MM.1S (cell line): ENCODE data around the gene EEF1E1.

Experiments used
- DNase-seq: peaks from one replicate; pipeline ENCODE4 v3.0.0-alpha.2; 2015
- H2AFZ ChIP-seq: fragments of 300-600 bp; sonication (generic); 2 replicates; pipeline ENCODE4 v1.6.0; 2016; ENCODE audit warnings: antibody characterized with exemption, low read length
- H3F3A ChIP-seq: fragments of 300-600 bp; sonication (generic); 2 replicates; pipeline ENCODE4 v1.6.1; 2016; ENCODE audit warnings: mild to moderate bottlenecking, antibody characterized with exemption, low read length, moderate library complexity, mixed read lengths; ENCODE audit not compliant: insufficient read depth
- H3K27ac ChIP-seq: fragments of 300-600 bp; sonication (generic); 2 replicates; pipeline ENCODE4 v1.5.1; 2016; ENCODE audit warnings: mild to moderate bottlenecking, low read length
- H3K27me3 ChIP-seq: fragments of 300-600 bp; sonication (generic); replicated peaks from 2 replicates; pipeline ENCODE4 v1.6.0; 2016; ENCODE audit warnings: low read length; ENCODE audit not compliant: insufficient read depth
- H3K36me3 ChIP-seq: fragments of 300-600 bp; sonication (generic); replicated peaks from 2 replicates; pipeline ENCODE4 v1.6.1; 2016; ENCODE audit warnings: mild to moderate bottlenecking, low read length, mixed read lengths; ENCODE audit not compliant: insufficient read depth
- H3K4me1 ChIP-seq: fragments of 300-600 bp; sonication (generic); 2 replicates; pipeline ENCODE4 v1.6.1; 2016; ENCODE audit warnings: low read length, mixed read lengths
- H3K4me2 ChIP-seq: fragments of 300-600 bp; sonication (generic); 2 replicates; pipeline ENCODE4 v1.6.0; 2016; ENCODE audit warnings: low read depth, low read length
- H3K4me3 ChIP-seq: fragments of 300-600 bp; sonication (generic); 2 replicates; pipeline ENCODE4 v1.5.1; 2016; ENCODE audit warnings: low read length, mixed read lengths
- H3K79me2 ChIP-seq: fragments of 300-600 bp; sonication (generic); 2 replicates; pipeline ENCODE4 v1.6.1; 2016; ENCODE audit warnings: mixed run types, low read length, mixed read lengths
- H3K9ac ChIP-seq: fragments of 300-600 bp; sonication (generic); 2 replicates; pipeline ENCODE4 v1.6.1; 2016; ENCODE audit warnings: low read length, mixed read lengths
- H3K9me2 ChIP-seq: fragments of 300-600 bp; sonication (generic); replicated peaks from 2 replicates; pipeline ENCODE4 v1.6.1; 2016; ENCODE audit warnings: mild to moderate bottlenecking, low read length, mixed read lengths; ENCODE audit not compliant: insufficient read depth
- H3K9me3 ChIP-seq: fragments of 300-600 bp; sonication (generic); replicated peaks from 2 replicates; pipeline ENCODE4 v1.6.1; 2016; ENCODE audit warnings: mild to moderate bottlenecking, low read length, mixed read lengths; ENCODE audit not compliant: insufficient read depth
- H4K20me1 ChIP-seq: fragments of 300-600 bp; sonication (generic); 2 replicates; pipeline ENCODE4 v1.6.1; 2016; ENCODE audit warnings: mild to moderate bottlenecking, low read length, moderate library complexity, mixed read lengths; ENCODE audit not compliant: insufficient read depth
- CTCF ChIP-seq: fragments of 300-600 bp; sonication (generic); IDR thresholded peaks from 2 replicates; pipeline ENCODE4 v1.5.1; 2016; ENCODE audit warnings: antibody characterized with exemption, low read length, mixed read lengths
- EZH2 ChIP-seq: fragments of 300-600 bp; sonication (generic); optimal IDR thresholded peaks from 2 replicates; pipeline ENCODE3; 2017; ENCODE audit warnings: low read depth, mild to moderate bottlenecking, antibody characterized with exemption, low read length, mixed read lengths
- EZH2phosphoT487 ChIP-seq: fragments of 300-600 bp; sonication (generic); IDR thresholded peaks from 2 replicates; pipeline ENCODE4 v1.6.1; 2018; ENCODE audit warnings: antibody characterized with exemption, low read length

Gene EEF1E1

DNA sequence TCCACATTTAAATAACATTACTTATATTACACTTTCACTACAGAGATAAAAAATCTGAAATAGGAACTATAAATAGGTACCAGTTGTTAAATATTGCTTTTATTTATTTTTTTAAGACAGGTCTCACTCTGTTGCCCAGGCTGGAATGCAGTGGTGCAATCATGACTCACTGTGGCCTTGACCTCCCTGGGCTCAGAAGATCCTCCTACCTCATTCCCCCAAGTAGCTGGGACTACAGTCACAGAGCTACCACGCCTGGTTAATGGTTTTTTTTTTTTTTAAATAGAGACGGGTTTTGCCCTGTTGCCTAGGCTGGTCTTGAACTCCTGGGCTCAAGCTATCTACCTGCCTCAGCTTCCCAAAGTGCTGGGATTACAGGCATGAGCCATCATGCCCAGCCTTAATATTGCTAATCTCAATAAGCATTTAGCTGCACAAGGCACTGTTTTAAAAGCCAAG is 17.3 kb downstream of the EEF1E1 start:
- H3K27ac ChIP-seq: no peak overlapping the region
- H3K4me1 ChIP-seq: no peaks in the 10 kb centered on the region
- H3F3A ChIP-seq: no peaks in the 10 kb centered on the region
- H3K9me3 ChIP-seq: no peaks in the 10 kb centered on the region
- no peaks in the 10 kb centered on the region for H3K27me3 ChIP-seq
- peaks cover 4% of the 10 kb centered on the region; the same call in 1 of the 2 replicates for H3K36me3 ChIP-seq
- H3K9me2 ChIP-seq: no peaks in the 10 kb centered on the region
- no peak overlapping the region for H3K4me2 ChIP-seq
- no peak overlapping the region for H3K4me3 ChIP-seq
- peaks cover 22% of the 10 kb centered on the region for H3K79me2 ChIP-seq
- H2AFZ ChIP-seq: no peak overlapping the region
- H4K20me1 ChIP-seq: no peaks in the 10 kb centered on the region
- DNase-seq: no peak
- no peak overlapping the region for H3K9ac ChIP-seq
- no peak for TF ChIP-seq EZH2

GRCh38 chr6:8084586-8084985 is 17.8 kb downstream of the EEF1E1 start:
- TF ChIP-seq EZH2phosphoT487: no peak
- H3F3A ChIP-seq: no peaks in the 10 kb centered on the region

DNA sequence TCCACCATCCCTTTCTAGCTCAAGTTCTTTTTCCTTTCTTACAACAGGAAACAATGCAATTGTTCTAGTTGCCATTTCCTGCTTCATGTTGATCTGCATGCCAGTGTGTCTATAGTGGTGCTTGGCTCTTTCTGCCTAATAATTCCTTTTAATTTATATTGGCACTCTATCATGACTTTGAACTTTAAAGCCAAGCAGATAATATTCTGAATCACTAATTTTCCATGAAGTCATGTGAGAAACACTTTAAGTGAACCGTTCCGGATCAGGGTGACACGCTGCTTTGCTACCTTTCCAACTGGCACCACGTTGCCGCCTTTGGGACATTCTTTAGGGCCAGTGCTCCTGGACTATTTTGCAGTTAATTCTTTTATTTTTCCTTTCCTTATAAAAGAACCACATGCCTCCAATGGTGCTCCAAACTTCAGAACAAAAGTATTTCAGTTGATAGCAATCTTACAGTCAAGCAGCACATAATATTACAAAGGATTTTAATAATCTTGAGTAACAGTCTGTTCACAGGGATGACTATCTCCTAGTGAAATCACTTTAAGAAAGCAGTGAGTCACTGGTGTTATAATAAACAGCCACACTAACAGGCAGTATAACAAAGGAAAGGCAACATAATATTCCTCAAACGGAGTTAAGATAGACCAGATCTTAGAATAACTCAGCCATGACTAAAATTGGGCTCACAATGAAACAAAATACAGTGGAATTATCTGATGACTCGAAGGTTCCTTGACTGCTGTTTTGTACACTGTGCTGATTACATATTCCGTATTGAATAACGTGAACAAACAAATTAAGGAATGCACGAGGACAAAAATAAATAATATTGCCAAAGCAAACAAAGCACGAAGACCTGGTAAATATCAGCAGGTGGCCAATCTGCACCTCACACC is 19.1 kb downstream of the EEF1E1 start:
- H3K4me2 ChIP-seq: no peak overlapping the region
- H3K27ac ChIP-seq: no peak overlapping the region
- no peaks in the 10 kb centered on the region for H3K9me2 ChIP-seq
- no peaks in the 10 kb centered on the region for H3F3A ChIP-seq
- TF ChIP-seq EZH2 (no peak), EZH2phosphoT487 (no peak), CTCF (no peak)
- peaks cover 22% of the 10 kb centered on the region for H3K79me2 ChIP-seq
- no peaks in the 10 kb centered on the region for H3K9me3 ChIP-seq
- H2AFZ ChIP-seq: no peak overlapping the region
- H3K9ac ChIP-seq: no peak overlapping the region
- peaks cover 4% of the 10 kb centered on the region; the same call in 1 of the 2 replicates for H3K36me3 ChIP-seq
- H3K4me1 ChIP-seq: no peaks in the 10 kb centered on the region
- DNase-seq: no peak
- H3K4me3 ChIP-seq: no peak overlapping the region
- H3K27me3 ChIP-seq: no peaks in the 10 kb centered on the region
- no peaks in the 10 kb centered on the region for H4K20me1 ChIP-seq

More at GRCh38 chr6:8084586-8084985, 17.8 kb downstream of the EEF1E1 start:
- Histone ChIP-seq H3K27ac (no peak overlapping the region), H3K9ac (no peak overlapping the region), H3K4me2 (no peak overlapping the region), H3K27me3 (no peaks in the 10 kb centered on the region), H3K9me2 (no peaks in the 10 kb centered on the region), H3K79me2 (peaks cover 22% of the 10 kb centered on the region), H3K9me3 (no peaks in the 10 kb centered on the region), H3K36me3 (peaks cover 4% of the 10 kb centered on the region; the same call in 1 of the 2 replicates), H2AFZ (no peak overlapping the region), H3K4me3 (no peak overlapping the region), H3K4me1 (no peaks in the 10 kb centered on the region), H4K20me1 (no peaks in the 10 kb centered on the region)
- DNase-seq: no peak

GRCh38 chr6:8082572-8082953 is 19.8 kb downstream of the EEF1E1 start:
- Histone ChIP-seq H3K9me3 (no peaks in the 10 kb centered on the region), H2AFZ (no peak overlapping the region), H3K79me2 (peaks cover 17% of the 10 kb centered on the region), H3K27me3 (no peaks in the 10 kb centered on the region), H3F3A (no peaks in the 10 kb centered on the region), H3K9ac (no peak overlapping the region), H3K36me3 (peaks cover 4% of the 10 kb centered on the region; the same call in 1 of the 2 replicates), H3K4me2 (no peak overlapping the region), H3K4me1 (no peaks in the 10 kb centered on the region), H3K4me3 (no peak overlapping the region), H3K27ac (no peak overlapping the region), H4K20me1 (no peaks in the 10 kb centered on the region), H3K9me2 (no peaks in the 10 kb centered on the region)
- DNase-seq: no peak
- no peak for TF ChIP-seq CTCF
- TF ChIP-seq EZH2phosphoT487: no peak
- no peak for TF ChIP-seq EZH2
